Stimulated activated CD8-positive, alpha-beta memory T cell treated with anti-CD3 and anti-CD28 coated beads, Interleukin-2, amount 100 ng/mL, for 1 hour (primary cell): ENCODE data around the gene PCSK1N.
"Not testable (repeated sequence)": the region's sequence is repeated elsewhere in the genome, so short reads cannot be mapped to it uniquely, and the experiment has no call there.

Experiments
- DNase-seq, 2 donors: peaks; one replicate each; pipeline ENCODE4 v3.0.0-alpha.2; 2020; ENCODE audit warnings: low read depth in 2 of 2

PCSK1N gene

GRCh38 chrX:48835524-48836329, at the start of gene PCSK1N:
TSS of gene PCSK1N (minus strand) at chrX:48835610. CDS start at chrX:48835532, 78 bp downstream.
- peak; percentile 6 to 11 for DNase-seq

GRCh38 chrX:48883729-48884128, 48.3 kb upstream of the PCSK1N start:
- no peak for DNase-seq

DNA sequence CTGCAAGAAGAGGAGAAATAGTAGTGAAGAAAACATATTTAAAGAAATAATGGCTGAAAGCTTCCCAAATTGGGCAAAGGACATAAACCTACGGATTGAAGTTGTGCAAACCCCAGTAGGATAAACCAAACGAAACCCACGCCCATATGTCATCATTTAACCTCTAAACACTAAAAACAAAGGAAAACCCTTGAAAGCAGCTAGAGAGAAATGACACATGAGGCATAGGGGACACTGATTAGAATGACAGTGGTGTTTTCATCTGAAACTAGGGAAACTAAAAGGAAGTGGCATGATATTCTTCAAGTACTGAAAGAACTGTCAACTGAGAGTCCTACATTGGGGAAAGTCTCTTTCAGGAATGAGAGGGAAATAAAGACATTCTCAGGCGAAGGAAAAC, 41.5 kb upstream of the PCSK1N start:
- DNase-seq: not testable (repeated sequence)

GRCh38 chrX:48872017-48872416, 36.6 kb upstream of the PCSK1N start:
- not testable (repeated sequence) for DNase-seq

GRCh38 chrX:48864210-48864609, 28.8 kb upstream of the PCSK1N start:
- no peak for DNase-seq

DNA sequence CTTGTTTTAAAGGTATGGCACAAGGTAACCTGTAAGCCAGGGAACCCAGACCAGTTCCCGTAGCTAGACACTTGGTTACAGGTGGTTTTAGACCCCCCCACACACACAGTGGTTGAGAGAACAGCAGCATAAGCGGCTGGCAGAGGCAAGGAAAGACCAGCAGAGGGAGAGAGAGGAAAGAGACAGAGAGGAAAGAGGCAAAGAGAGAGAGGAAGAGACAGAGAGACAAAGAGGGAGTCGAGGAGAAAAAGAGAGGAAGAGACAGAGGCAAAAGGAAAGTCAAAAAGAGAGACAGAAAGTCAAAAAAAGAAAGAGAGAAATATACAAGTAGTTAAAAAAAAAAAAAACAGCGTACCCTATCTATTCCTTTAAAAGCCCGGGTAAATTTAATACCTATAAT, 19.5 kb upstream of the PCSK1N start:
- no peak for DNase-seq

- DNase-seq: not testable (repeated sequence)
Observed at GRCh38 chrX:48854121-48854804, 18.9 kb upstream of the PCSK1N start.

- DNase-seq: not testable (repeated sequence)
Observed at GRCh38 chrX:48853494-48853893, 18.1 kb upstream of the PCSK1N start.

- no peak for DNase-seq
Observed at GRCh38 chrX:48852857-48853256, 17.4 kb upstream of the PCSK1N start.

- no peak for DNase-seq
Observed at GRCh38 chrX:48848847-48849246, 13.4 kb upstream of the PCSK1N start.

DNA sequence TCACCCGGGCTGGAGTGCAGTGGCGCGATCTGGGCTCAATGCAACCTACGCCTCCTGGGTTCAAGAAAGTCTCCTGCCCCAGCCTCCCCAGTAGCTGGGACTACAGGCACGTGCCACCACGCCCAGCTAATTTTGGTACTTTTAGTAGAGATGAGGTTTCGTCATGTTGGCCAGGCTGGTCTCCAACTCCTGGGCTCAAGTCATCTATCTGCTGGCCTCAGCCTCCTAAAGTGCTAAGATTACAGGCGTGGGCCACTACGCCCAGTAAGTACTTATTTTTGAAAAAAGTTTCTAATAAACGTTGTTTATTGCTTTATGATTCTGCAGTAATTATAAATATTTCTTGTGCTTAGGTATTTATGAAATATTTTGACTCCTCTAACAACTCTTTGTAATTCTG, 4.3 kb upstream of the PCSK1N start:
- no peak for DNase-seq

DNA sequence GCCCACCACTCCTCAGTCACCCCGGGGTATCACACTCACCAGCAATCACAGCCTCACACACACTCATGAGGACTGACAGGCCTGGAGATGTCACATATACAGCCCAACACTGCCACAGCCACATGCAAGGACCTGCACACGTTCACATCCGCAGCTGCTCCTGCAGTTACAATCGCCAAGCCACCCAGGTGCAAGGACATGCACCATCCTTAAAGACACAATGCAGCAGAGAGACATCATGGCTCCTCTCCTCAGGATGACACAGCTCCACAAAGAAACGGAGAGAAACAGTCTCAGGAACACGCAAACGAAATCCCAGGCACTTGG, 1.1 kb downstream of the PCSK1N start:
- DNase-seq: no peak

DNA sequence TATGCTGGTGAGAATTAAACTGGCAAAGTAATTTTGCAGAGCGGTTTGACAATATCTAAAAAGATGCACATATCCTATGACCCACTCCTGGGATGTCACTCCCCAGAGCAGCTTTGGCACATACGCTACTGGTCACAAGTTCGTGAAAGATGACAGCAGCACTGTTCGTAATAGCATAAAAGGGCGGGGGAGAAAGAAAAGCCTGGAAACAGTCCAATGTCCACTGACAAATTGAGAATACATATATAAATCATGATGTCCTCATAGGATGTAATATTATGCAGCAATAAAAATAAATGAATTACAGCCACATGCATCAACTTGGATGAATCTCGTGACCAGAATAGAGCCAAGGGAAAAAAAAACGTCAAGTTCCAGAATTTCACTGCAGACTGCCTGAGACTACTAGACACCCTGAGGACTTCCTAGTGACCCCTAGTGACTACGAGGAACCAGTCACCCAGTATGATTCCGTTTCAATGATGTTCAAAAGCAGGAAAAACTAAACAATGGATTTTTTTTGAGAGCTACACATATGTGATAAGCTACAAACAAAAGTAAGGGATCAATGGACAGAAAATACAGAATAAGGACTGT, 1.8 kb downstream of the PCSK1N start:
- no peak for DNase-seq

GRCh38 chrX:48831909-48832291, 3.5 kb downstream of the PCSK1N start:
- DNase-seq: no peak

- no peak for DNase-seq
Observed at GRCh38 chrX:48831136-48831908, 4.1 kb downstream of the PCSK1N start.

DNA sequence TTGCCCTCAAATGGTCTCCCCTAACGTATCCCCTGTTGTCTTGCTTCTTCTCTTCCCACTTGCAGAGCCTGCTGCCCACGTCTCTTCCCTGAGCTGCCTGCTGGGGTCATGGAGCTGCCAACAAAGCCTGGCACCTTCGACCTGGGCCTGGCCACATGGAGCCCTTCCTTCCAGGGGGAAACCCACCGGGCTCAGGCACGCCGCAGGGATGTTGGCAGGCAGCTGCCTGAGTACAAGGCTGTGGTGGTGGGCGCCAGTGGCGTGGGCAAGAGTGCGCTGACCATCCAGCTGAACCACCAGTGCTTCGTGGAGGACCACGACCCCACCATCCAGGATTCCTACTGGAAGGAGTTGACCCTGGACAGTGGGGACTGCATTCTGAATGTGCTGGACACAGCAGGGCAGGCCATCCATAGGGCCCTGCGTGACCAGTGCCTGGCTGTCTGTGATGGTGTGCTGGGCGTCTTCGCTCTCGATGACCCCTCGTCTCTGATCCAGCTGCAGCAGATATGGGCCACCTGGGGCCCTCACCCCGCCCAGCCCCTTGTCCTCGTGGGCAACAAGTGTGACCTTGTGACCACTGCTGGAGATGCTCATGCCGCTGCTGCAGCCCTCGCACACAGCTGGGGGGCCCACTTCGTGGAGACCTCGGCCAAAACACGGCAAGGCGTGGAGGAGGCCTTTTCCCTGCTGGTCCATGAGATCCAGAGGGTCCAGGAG, 6.2 kb downstream of the PCSK1N start:
- no peak for DNase-seq

- no peak for DNase-seq
Observed at GRCh38 chrX:48827654-48827968, 7.8 kb downstream of the PCSK1N start.

- no peak for DNase-seq
Observed at GRCh38 chrX:48826876-48827653, 8.3 kb downstream of the PCSK1N start.

DNA sequence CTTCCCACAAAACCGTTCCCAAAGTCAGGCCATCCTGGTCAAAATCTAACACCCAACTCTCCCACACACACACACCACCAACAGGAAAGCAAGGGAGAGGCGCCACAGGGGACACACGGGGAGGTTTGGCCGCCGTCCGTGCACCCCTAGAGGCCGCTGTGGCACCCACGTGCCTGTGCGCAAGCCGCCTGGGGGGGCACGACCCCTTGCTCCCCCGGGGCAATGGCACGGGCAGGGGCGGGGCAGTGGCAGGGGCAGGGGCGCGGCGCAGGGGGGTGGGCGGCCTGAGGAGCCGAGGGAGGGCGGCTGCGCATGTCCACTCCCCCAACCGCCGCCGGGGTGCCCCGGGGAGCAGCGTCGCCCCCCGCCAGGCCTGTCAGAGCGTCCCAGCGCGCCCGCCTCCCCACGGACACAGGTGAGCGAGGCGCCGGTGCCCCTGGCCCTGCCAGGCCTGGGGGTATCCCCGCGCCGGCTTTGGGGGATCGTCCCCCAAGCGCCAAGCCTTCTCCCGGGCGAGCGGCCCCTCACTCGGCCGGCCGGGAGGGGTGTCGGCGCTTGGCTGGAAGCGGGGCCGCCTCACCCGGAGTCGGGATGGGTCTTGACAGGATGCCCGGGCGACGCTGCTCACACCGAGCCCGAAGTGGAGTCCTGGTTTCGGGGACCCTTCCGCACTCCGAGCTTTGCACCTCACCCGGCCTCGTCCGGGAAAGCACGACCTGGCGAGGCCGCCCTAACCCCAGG, 9.1 kb downstream of the PCSK1N start, which contains the start of gene ERAS:
Gene ERAS (plus strand): TSS at position 379 of the 741 bp plus-strand sequence. CDS start 2,611 bp downstream, outside the sequence.
- DNase-seq: no peak

GRCh38 chrX:48824066-48824465, 11.3 kb downstream of the PCSK1N start:
- no peak for DNase-seq
